A673 (cell line): Measurements from ENCODE around the gene CDHR2.

ENCODE experiments used
- EZH2 ChIP-seq: fragments of 200-600 bp; sonication (generic); IDR thresholded peaks from 2 replicates; pipeline ENCODE4 v1.6.1; 2017; ENCODE audit warnings: borderline replicate concordance, low read depth, mild to moderate bottlenecking, mixed read lengths, antibody characterized with exemption, low read length; ENCODE audit not compliant: poor library complexity, severe bottlenecking
- TF ChIP-seq, protein P1 (sequence below): fragments of 300-800, 200-600 bp; sonication (generic); conservative IDR thresholded peaks from 2 replicates; pipeline ENCODE4 v1.5.1; 2017; ENCODE audit warnings: low read depth, mild to moderate bottlenecking, antibody characterized with exemption, low read length, moderate library complexity, mixed read lengths

DNA sequence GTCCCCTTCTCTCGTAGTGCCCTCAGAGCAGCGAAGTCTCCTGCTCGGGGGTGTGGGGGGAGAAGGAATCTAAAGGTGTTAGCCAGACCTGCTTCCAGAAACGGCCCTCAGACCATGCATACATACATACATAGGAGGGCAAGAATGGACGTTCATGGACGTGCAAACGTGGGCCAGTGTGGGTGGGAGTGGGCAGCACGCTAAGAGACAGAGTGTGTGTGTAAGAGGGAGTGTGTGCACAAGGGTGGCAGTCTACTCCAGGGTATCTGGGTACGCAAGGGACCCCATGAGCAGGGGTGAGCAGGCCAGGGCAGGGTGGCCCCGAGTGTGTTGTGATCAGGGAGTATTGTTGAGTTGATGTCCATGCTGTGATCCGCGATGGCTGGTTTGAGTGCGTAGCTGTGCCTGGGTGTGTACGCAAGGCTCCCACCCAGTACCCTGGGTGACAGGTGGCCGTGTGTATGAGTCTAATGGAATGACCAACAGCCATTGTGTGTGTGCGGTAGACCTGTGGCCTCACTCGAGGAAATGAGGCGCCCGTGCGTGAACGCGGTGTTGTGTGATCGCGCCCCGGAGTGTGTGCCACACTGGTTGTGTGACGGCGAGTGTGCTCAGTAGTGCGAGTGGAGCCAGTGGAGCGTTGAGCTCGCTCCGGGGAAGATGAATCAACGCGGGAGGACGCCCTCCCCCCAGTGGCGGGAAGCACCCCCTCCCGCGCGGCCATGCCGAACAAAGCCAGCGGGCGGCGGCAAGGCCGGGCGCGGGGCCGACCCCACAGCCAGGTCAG, 60.0 kb downstream of the CDHR2 start:
- TF ChIP-seq, protein P1, sequence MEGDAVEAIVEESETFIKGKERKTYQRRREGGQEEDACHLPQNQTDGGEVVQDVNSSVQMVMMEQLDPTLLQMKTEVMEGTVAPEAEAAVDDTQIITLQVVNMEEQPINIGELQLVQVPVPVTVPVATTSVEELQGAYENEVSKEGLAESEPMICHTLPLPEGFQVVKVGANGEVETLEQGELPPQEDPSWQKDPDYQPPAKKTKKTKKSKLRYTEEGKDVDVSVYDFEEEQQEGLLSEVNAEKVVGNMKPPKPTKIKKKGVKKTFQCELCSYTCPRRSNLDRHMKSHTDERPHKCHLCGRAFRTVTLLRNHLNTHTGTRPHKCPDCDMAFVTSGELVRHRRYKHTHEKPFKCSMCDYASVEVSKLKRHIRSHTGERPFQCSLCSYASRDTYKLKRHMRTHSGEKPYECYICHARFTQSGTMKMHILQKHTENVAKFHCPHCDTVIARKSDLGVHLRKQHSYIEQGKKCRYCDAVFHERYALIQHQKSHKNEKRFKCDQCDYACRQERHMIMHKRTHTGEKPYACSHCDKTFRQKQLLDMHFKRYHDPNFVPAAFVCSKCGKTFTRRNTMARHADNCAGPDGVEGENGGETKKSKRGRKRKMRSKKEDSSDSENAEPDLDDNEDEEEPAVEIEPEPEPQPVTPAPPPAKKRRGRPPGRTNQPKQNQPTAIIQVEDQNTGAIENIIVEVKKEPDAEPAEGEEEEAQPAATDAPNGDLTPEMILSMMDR, result no peak
- no peak for TF ChIP-seq EZH2
